Trophoblast cell (in vitro differentiated cells and primary cell): Measurements from ENCODE around the gene CCDC187.

ENCODE experiments used
- DNase-seq, 2 donors: peaks; one replicate each; pipeline ENCODE4 v3.0.0-alpha.2; 2016
- H2AFZ ChIP-seq: 2 replicates; pipeline ENCODE4 v1.6.1; 2013; ENCODE audit warnings: low read length, moderate library complexity, mild to moderate bottlenecking; ENCODE audit not compliant: insufficient read depth, poor library complexity
- H2AK5ac ChIP-seq: 2 replicates; pipeline ENCODE4 v1.6.1; 2013; ENCODE audit warnings: mild to moderate bottlenecking, low read length
- H2BK120ac ChIP-seq: 2 replicates; pipeline ENCODE4 v1.6.1; 2013; ENCODE audit warnings: low read length, mild to moderate bottlenecking, moderate library complexity; ENCODE audit not compliant: insufficient read depth, poor library complexity
- H2BK12ac ChIP-seq: 2 replicates; pipeline ENCODE4 v1.6.1; 2013; ENCODE audit warnings: mild to moderate bottlenecking, low read length, moderate library complexity
- H2BK5ac ChIP-seq: 2 replicates; pipeline ENCODE4 v1.6.1; 2013; ENCODE audit warnings: low read length, low read depth, moderate library complexity, mild to moderate bottlenecking; ENCODE audit not compliant: poor library complexity
- H3K14ac ChIP-seq: 2 replicates; pipeline ENCODE4 v1.6.1; 2013; ENCODE audit warnings: mild to moderate bottlenecking, low read length
- H3K18ac ChIP-seq: 2 replicates; pipeline ENCODE4 v1.6.1; 2013; ENCODE audit warnings: mild to moderate bottlenecking, low read length
- H3K23ac ChIP-seq: 2 replicates; pipeline ENCODE4 v1.6.1; 2013; ENCODE audit warnings: low read length
- H3K27ac ChIP-seq: 2 replicates; pipeline ENCODE4 v1.5.1; 2013; ENCODE audit warnings: low read depth, mild to moderate bottlenecking, inconsistent platforms, low read length, moderate library complexity
- H3K27me3 ChIP-seq: 2 replicates; pipeline ENCODE4 v1.6.1; 2013; ENCODE audit warnings: inconsistent platforms, mild to moderate bottlenecking, low read length, moderate library complexity; ENCODE audit not compliant: insufficient read depth
- H3K36me3 ChIP-seq, 2 experiments: 1 replicate in 1 of 2; 2 replicates in 1 of 2; pipeline ENCODE4 v1.6.1; 2013; ENCODE audit warnings: low read length in 2 of 2, mild to moderate bottlenecking in 2 of 2, moderate library complexity in 1 of 2; ENCODE audit not compliant: insufficient read depth in 2 of 2, control insufficient read depth in 1 of 2
- H3K4ac ChIP-seq: 2 replicates; pipeline ENCODE4 v1.6.1; 2013; ENCODE audit warnings: low read depth, mild to moderate bottlenecking, low read length, moderate library complexity
- H3K4me1 ChIP-seq, 2 experiments: 1 replicate in 1 of 2; 2 replicates in 1 of 2; pipeline ENCODE4 v1.6.1; 2013; ENCODE audit warnings: low read length in 2 of 2, mild to moderate bottlenecking in 2 of 2, moderate library complexity in 1 of 2; ENCODE audit not compliant: insufficient read depth in 2 of 2, control insufficient read depth in 1 of 2
- H3K4me2 ChIP-seq: 2 replicates; pipeline ENCODE4 v1.6.1; 2013; ENCODE audit warnings: inconsistent platforms, mild to moderate bottlenecking, low read length, moderate library complexity
- H3K4me3 ChIP-seq: 2 replicates; pipeline ENCODE4 v1.5.1; 2013; ENCODE audit warnings: mild to moderate bottlenecking, low read depth, low read length, inconsistent platforms
- H3K79me1 ChIP-seq: one replicate; pipeline ENCODE4 v1.6.1; 2013; ENCODE audit warnings: low read length
- H3K79me2 ChIP-seq: 2 replicates; pipeline ENCODE4 v1.6.1; 2013; ENCODE audit warnings: low read length, mild to moderate bottlenecking; ENCODE audit not compliant: control insufficient read depth, insufficient read depth, poor library complexity
- H3K9ac ChIP-seq: 2 replicates; pipeline ENCODE4 v1.6.1; 2013; ENCODE audit warnings: mild to moderate bottlenecking, low read length
- H3K9me3 ChIP-seq: 2 replicates; pipeline ENCODE4 v1.6.1; 2013; ENCODE audit warnings: low read depth, mild to moderate bottlenecking, control low read depth, inconsistent platforms, low read length; ENCODE audit not compliant: insufficient read depth
- H4K12ac ChIP-seq: 2 replicates; pipeline ENCODE4 v1.6.1; 2013; ENCODE audit warnings: low read depth, mild to moderate bottlenecking, low read length, moderate library complexity
- H4K8ac ChIP-seq: 2 replicates; pipeline ENCODE4 v1.6.1; 2013; ENCODE audit warnings: low read depth, mild to moderate bottlenecking, low read length, moderate library complexity
- H4K91ac ChIP-seq: one replicate; pipeline ENCODE4 v1.6.1; 2013; ENCODE audit warnings: low read depth, mild to moderate bottlenecking, low read length, moderate library complexity
- WGBS: extraction: QIAGEN DNeasy Blood & Tissue Kit; methylation state at CpG from one replicate; pipeline ENCODE4 v1.1.7; 2013; ENCODE audit warnings: missing lambda C conversion rate; ENCODE audit not compliant: insufficient read length, insufficient coverage; ENCODE audit errors: extremely low coverage; 5-methylcytosine and 5-hydroxymethylcytosine counted together

CCDC187 gene

DNA sequence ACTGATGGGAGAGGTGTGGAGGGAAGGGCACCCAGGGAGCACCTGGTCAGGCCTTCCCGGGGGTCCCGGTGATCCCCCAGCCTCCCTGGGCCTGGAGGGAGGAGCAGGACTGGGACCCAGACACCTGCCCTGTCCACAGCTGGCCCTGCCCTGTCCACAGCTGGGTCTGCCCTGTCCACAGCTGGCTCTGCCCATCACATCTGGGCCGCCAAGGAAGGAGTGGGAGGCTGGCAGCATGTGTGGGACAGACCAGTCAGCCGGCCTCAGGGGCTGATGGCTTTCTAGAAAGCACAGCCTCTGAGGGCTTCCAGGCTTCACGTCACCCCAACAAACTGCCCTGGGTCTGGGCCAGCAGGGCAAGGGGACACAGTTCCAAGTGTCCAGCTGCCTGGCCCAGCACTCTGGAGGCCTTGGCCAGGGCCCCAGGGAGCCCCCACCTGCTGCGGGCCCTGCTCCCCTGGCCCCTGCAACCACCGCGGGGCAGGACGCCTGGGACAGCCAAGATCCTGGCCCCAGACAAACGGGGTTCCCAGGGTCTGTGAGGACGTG lies 47.4 kb upstream of the CCDC187 start:
- no CpG with 5 or more reads among the region's 11 CpGs for WGBS
- Histone ChIP-seq H3K4me2 (no peak overlapping the region), H3K4ac (no peak overlapping the region), H3K36me3 (peaks cover 5 to 10% of the 10 kb centered on the region in 2 experiments), H2BK5ac (no peak overlapping the region), H4K8ac (no peak overlapping the region), H4K12ac (no peak overlapping the region), H2AK5ac (no peak overlapping the region), H3K9me3 (no peaks in the 10 kb centered on the region), H2BK120ac (no peak overlapping the region), H3K27me3 (no peaks in the 10 kb centered on the region), H2AFZ (no peak overlapping the region), H3K14ac (no peak overlapping the region), H3K18ac (no peak overlapping the region), H4K91ac (no peak overlapping the region), H2BK12ac (no peak overlapping the region), H3K27ac (no peak overlapping the region), H3K9ac (no peak overlapping the region), H3K4me3 (no peak overlapping the region), H3K79me2 (no peaks in the 10 kb centered on the region), H3K23ac (no peak overlapping the region), H3K79me1 (no peaks in the 10 kb centered on the region), H3K4me1 (peaks cover under 1% of the 10 kb centered on the region in 2 experiments)
- DNase-seq = no peak

GRCh38 chr9:136349546-136349945 lies 45.7 kb upstream of the CCDC187 start:
- H3K79me1 ChIP-seq = no peaks in the 10 kb centered on the region
- H4K8ac ChIP-seq = no peak overlapping the region
- H2BK12ac ChIP-seq = no peak overlapping the region
- no peak overlapping the region for H2AK5ac ChIP-seq
- H2BK5ac ChIP-seq = no peak overlapping the region
- no peaks in the 10 kb centered on the region for H3K79me2 ChIP-seq
- no peaks in the 10 kb centered on the region for H3K27me3 ChIP-seq
- WGBS = no CpG with 5 or more reads among the region's 24 CpGs
- H3K14ac ChIP-seq = no peak overlapping the region
- H4K91ac ChIP-seq = no peak overlapping the region
- DNase-seq = no peak
- no peak overlapping the region for H3K18ac ChIP-seq
- no peak overlapping the region for H3K23ac ChIP-seq
- no peak overlapping the region for H4K12ac ChIP-seq
- no peak overlapping the region for H3K4ac ChIP-seq
- H3K36me3 ChIP-seq = peaks cover 3 to 7% of the 10 kb centered on the region in 2 experiments
- no peak overlapping the region for H3K9ac ChIP-seq
- no peak overlapping the region for H3K4me2 ChIP-seq
- H3K9me3 ChIP-seq = no peaks in the 10 kb centered on the region
- peaks cover 13 to 14% of the 10 kb centered on the region in 2 experiments for H3K4me1 ChIP-seq
- no peak overlapping the region for H3K27ac ChIP-seq
- H2AFZ ChIP-seq = no peak overlapping the region
- no peak overlapping the region for H2BK120ac ChIP-seq
- H3K4me3 ChIP-seq = no peak overlapping the region

- Histone ChIP-seq H3K9ac (no peak overlapping the region), H3K36me3 (peaks cover 3 to 8% of the 10 kb centered on the region in 2 experiments), H2AK5ac (no peak overlapping the region), H3K23ac (no peak overlapping the region), H3K27me3 (no peaks in the 10 kb centered on the region), H2AFZ (no peak overlapping the region), H3K27ac (no peak overlapping the region), H3K4ac (no peak overlapping the region), H3K18ac (no peak overlapping the region), H2BK5ac (no peak overlapping the region), H4K91ac (no peak overlapping the region), H4K12ac (no peak overlapping the region), H3K4me2 (no peak overlapping the region), H2BK12ac (no peak overlapping the region), H3K79me1 (no peaks in the 10 kb centered on the region), H2BK120ac (no peak overlapping the region), H3K4me3 (no peak overlapping the region), H3K79me2 (no peaks in the 10 kb centered on the region), H3K4me1 (peaks cover 13 to 14% of the 10 kb centered on the region in 2 experiments), H3K9me3 (no peaks in the 10 kb centered on the region), H4K8ac (no peak overlapping the region), H3K14ac (no peak overlapping the region)
- DNase-seq = no peak
- no CpG with 5 or more reads among the region's 14 CpGs for WGBS
Observed at GRCh38 chr9:136348691-136349090, 44.8 kb upstream of the CCDC187 start.

DNA sequence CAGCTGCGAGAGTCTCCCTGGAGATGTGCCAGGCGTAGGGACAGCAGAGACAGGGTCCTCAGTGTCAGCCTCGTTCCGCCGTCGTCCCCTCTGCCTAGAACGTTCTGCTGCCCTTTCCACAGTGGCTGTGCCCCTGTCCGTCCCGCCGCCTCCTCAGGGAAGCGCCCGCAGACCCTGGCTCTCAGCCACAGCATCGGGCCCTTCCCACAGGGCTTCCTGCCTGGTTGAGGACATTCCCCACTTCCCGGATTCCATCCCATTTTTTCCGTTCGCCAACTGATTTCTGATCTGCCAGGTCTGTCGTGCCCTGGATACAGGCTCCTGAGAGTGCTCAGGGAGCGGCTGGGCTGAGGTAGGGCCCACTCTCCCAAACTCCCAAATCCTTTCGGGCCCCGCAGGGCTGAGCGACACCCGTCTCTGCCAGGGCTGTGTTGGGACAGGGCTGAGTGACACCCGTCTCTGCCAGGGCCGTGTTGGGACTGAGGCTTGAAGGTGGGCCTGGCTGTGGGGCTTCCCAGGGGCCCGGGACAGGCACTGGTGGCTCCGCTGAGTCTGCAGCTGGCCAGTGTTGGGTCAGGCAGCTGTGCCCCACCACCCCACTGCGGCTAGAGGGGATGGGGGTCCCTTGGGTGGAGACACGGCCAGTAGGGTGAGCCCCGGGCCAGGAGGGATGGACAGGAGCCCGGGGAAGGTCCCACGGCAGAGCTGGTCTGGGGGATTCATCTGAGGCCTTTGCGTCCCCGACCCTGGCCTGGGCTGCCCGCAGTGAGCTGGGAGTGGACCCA lies 43.8 kb upstream of the CCDC187 start:
- H3K4me3 ChIP-seq = no peak overlapping the region
- peaks cover 3 to 8% of the 10 kb centered on the region in 2 experiments for H3K36me3 ChIP-seq
- no peak overlapping the region for H2BK120ac ChIP-seq
- H3K4me1 ChIP-seq = peaks cover 19 to 20% of the 10 kb centered on the region in 2 experiments
- H3K14ac ChIP-seq = no peak overlapping the region
- no peak overlapping the region for H3K4me2 ChIP-seq
- H2AFZ ChIP-seq = no peak overlapping the region
- no peak overlapping the region for H3K9ac ChIP-seq
- no peak for DNase-seq
- H4K12ac ChIP-seq = no peak overlapping the region
- no CpG with 5 or more reads among the region's 34 CpGs for WGBS
- H3K79me1 ChIP-seq = no peaks in the 10 kb centered on the region
- no peak overlapping the region for H3K27ac ChIP-seq
- no peaks in the 10 kb centered on the region for H3K79me2 ChIP-seq
- H3K18ac ChIP-seq = no peak overlapping the region
- no peaks in the 10 kb centered on the region for H3K9me3 ChIP-seq
- no peak overlapping the region for H2AK5ac ChIP-seq
- H4K8ac ChIP-seq = no peak overlapping the region
- no peak overlapping the region for H3K4ac ChIP-seq
- no peak overlapping the region for H4K91ac ChIP-seq
- no peak overlapping the region for H2BK5ac ChIP-seq
- no peak overlapping the region for H3K23ac ChIP-seq
- no peak overlapping the region for H2BK12ac ChIP-seq
- no peaks in the 10 kb centered on the region for H3K27me3 ChIP-seq
